ENCODE measurements around the gene RTL9.
"Not testable (repeated sequence)": the region's sequence is repeated elsewhere in the genome, so short reads cannot be mapped to it uniquely, and the experiment has no call there.

RTL9 gene

GRCh38 chrX:110358548-110358947, at the start of gene RTL9:
Gene RTL9, plus strand, starts transcription at chrX:110358848. Its CDS starts 91,770 bp downstream, at chrX:110450618.
- DNase-seq (ENCODE audit: low read depth, low spot score), result no peak

GRCh38 chrX:110310000-110310790, 48.5 kb upstream of the RTL9 start:
- no peak for DNase-seq (ENCODE audit: low read depth, low spot score)

- no peak for DNase-seq (ENCODE audit: low read depth, low spot score)
Measured at GRCh38 chrX:110310896-110311295, 47.8 kb upstream of the RTL9 start.

GRCh38 chrX:110311437-110312230, 47.0 kb upstream of the RTL9 start:
- no peak for DNase-seq (ENCODE audit: low read depth, low spot score)

DNA sequence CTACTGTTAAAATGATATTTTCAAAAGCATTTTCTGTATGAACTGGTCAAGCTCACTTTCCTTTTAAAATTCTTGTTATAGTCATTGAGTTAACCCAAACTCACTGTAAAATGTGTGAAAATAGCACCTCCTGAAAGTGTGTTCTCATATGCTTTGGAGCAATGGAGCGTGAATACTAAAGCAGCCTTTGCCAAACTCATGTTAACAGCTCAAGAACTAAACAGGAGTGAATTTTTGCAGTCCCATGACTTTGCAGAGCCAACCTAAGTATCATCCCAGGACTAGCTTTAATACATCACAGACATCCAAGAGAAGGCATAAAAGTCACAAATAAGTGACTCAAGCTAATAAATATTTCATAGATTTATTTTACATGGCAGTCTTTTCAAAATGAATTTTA, 43.1 kb upstream of the RTL9 start:
- DNase-seq (ENCODE audit: low read depth, low spot score), result no peak

DNA sequence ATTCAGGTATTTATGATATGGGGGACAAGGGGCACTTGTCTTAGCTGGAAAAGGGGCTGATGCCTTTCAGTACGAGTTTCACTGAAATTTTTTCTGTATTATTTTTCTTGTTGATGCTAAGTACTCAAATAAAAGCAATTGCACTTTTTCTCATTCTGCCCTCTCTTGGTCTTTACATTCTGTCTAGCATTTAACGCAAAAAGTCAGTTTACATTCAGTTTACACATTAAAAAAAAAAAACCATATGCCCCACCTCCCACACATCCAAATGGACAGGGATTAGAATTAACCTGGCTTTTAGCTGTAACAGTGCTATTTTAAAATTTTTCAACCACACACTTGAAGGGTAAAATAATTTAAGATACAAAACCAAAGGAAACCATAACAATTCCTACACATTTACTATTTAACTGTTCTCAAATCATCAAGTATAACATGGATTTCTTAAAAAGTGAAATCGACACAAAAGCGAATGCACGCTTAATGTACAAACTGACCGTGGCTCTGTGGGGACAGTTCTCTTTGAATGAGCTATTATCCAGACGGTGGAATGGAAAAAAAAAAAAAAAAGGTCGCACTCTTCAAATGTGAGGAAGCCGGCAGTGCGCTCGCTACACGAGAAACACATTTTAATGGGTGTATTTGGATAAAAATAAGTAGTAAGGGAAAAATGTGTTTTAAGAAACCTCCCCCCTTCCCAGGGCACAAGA, 42.1 kb upstream of the RTL9 start:
- DNase-seq (ENCODE audit: low read depth, low spot score), result no peak

GRCh38 chrX:110317061-110317819, 41.4 kb upstream of the RTL9 start:
- no peak for DNase-seq (ENCODE audit: low read depth, low spot score)

DNA sequence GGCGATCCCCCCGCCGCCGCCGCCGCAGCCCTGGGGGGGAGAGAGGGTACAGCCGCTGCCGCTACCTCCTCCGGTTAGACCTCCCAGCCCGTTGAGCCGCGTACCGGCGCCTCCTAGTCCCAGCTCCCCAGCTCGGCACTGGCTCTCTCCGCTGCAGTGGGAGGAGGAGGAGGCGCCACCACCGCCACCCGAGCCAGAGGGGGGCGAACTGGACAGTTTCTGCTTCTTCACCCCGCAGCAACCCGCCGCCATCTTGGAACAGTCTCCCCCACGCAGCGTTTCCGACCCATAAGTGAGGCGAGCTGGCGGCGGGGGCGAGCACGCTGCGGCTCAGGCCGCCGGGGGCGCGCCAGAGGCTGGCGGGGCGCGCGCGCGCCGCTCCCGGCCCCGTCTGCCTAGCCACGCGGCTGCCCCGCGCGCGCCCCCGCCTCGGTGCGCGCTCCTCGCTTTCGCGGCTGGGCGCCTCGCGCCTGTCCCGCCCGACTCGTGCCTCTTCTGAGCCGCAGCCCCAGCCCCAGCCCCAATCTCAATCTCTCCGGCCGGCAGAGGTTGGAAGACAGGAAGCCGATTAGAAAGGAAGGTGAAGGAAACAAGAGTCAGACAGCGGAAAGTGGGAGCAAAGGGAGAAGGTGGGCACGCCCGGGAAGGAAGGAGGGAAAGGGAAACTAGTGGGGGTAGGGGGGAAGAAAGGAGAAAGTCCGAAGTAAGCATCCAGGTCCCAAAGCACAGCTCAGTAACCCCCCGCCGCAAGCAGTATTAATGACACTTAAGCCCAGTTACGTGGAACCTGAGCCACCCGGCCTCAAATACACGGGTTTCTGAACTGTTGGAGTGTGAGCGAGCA, 40.6 kb upstream of the RTL9 start, which contains the start of gene AMMECR1:
Gene AMMECR1, minus strand, starts transcription at position 266 of the 844 bp plus-strand sequence. Its CDS starts 14 bp downstream, at position 252.
- DNase-seq (ENCODE audit: low read depth, low spot score), result peak; percentile 56

- DNase-seq (ENCODE audit: low read depth, low spot score), result no peak
Measured at GRCh38 chrX:110318664-110318968, 40.0 kb upstream of the RTL9 start.

DNA sequence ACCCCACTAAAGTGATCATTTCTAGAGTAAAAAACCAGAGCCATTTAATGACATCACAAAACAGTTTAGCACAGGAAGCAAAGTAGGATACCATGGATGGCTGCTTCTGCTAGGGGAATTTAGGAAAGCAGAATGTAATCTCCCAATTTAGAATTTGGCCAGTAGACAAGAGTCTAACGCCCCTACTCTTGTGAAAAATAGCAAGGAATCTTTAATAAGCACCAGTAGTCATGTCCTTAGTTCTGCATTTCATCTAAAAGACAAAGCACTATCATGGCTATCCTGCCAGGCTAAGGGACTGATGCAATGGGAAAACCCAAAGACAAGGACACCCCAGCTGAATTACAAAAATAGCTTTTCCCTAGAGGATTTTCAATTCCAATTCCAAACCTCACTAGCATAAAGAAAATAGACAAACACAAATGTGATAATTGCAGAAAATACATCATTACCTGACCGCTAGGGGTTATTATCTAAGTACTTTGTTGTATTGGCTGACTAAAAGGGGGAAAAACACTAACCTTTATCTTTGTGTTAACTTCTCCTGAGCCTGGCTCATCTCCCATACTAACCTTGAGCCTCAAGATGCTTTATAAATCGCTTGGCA, 38.2 kb upstream of the RTL9 start:
- no peak for DNase-seq (ENCODE audit: low read depth, low spot score)

DNA sequence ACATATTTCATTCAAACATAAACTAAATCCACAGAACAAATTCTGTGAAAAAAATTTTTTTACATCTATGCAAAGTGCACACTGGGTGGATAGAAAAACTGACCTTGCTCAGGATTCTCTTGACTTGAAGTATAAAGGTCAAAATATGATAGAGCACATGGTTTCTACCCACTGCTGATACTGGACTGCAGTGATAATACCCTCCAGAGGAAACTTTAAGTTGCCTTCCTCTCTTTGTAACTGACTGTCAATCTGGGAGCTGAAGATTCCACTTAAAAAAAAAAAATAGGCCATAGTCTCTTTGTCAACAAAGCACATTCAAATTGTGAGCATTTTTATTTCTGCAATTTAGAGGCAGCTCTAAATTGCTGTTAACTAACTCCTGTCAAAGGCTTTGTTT, 37.6 kb upstream of the RTL9 start:
- no peak for DNase-seq (ENCODE audit: low read depth, low spot score)

- no peak for DNase-seq (ENCODE audit: low read depth, low spot score)
Measured at GRCh38 chrX:110321670-110322069, 37.0 kb upstream of the RTL9 start.

GRCh38 chrX:110322603-110323002, 36.0 kb upstream of the RTL9 start:
- no peak for DNase-seq (ENCODE audit: low read depth, low spot score)

DNA sequence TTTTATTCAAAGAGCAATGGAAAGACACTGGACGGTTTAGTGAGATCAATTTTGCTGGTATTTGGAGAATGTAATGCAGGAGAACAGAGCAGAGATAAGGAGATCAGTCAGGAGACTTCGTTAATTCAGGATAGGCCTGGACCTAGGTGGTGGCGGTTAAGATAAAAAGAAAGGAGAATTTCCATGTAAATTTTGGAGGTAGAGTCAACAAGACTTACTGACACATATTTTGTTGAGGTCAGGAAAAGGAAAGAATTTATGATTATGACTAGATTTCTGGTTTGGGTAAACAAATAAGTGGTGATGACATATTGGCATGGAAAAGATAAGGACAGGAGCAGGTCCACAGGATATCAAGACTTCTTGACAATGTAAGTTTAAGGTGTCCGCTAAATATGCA, 31.9 kb upstream of the RTL9 start:
- DNase-seq (ENCODE audit: low read depth, low spot score), result no peak

DNA sequence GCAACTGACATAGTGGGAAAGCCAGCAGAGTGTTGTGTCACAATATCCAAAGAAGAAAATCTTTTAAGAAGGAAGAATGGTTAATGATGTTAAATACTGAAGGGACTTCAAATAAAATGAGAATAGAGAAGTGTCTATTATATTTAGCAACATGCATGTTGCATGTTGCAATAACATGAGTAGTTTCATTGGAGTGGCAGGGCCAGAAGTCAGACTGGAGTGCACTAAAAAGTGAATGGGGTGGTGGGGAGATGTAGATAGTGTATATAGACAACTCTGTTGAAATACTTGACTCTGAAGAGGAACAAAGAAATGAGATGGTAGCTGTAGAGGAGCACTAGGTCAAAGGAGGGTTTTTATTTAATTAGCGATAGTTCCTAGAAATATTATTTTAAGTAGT, 31.3 kb upstream of the RTL9 start:
- DNase-seq (ENCODE audit: low read depth, low spot score), result no peak

GRCh38 chrX:110328613-110329012, 30.0 kb upstream of the RTL9 start:
- not testable (repeated sequence) for DNase-seq (ENCODE audit: low read depth, low spot score)

GRCh38 chrX:110331444-110332030, 27.1 kb upstream of the RTL9 start:
- DNase-seq (ENCODE audit: low read depth, low spot score), result no peak

DNA sequence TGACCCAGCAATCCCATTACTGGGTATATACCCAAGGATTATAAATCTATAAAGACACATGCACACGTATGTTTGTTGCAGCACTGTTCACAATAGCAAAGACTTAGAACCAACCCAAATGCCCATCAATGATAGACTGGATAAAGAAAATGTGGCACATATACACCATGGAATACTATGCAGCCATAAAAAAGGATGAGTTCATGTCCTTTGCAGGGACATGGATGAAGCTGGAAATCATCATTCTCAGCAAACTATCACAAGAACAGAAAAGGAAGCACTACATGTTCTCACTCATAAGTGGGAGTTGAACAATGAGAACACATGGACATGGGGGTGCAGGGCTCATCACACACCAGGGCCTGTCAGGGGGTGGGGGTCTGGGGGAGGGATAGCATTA, 25.2 kb upstream of the RTL9 start:
- not testable (repeated sequence) for DNase-seq (ENCODE audit: low read depth, low spot score)

- no peak for DNase-seq (ENCODE audit: low read depth, low spot score)
Measured at GRCh38 chrX:110338935-110339334, 19.7 kb upstream of the RTL9 start.

Data from activated naive CD8-positive, alpha-beta T cell treated with anti-CD3 and anti-CD28 coated beads, Interleukin-2, amount 50 U/mL, for 16 hours (primary cell).